ENCODE data around the gene PLIN5.
A peak's percentile ranks its signal among the peaks of the same experiment; 100 is the strongest.

PLIN5 gene

GRCh38 chr19:4534836-4535658 lies at the start of gene PLIN5:
Gene PLIN5, minus strand, starts transcription at chr19:4535224. Its CDS starts 1,150 bp downstream, at chr19:4534074.
- ATAC-seq (peak; percentile 53), DNase-seq (peak; percentile 67)

- ATAC-seq, result peak; percentile 33
- DNase-seq, result peak; percentile 59
Observed at GRCh38 chr19:4583961-4584669, 49.1 kb upstream of the PLIN5 start.

- ATAC-seq (no peak), DNase-seq (no peak)
Observed at GRCh38 chr19:4582980-4583842, 48.2 kb upstream of the PLIN5 start.

- DNase-seq, result peak; percentile 47
- ATAC-seq, result no peak
Observed at GRCh38 chr19:4581666-4582553, 46.9 kb upstream of the PLIN5 start.

GRCh38 chr19:4580961-4581665 lies 46.1 kb upstream of the PLIN5 start:
- no peak for DNase-seq
- ATAC-seq, result no peak

- DNase-seq, result no peak
- ATAC-seq, result no peak
Observed at GRCh38 chr19:4580021-4580901, 45.2 kb upstream of the PLIN5 start.

- ATAC-seq (no peak), DNase-seq (no peak)
Observed at GRCh38 chr19:4579389-4579788, 44.4 kb upstream of the PLIN5 start.

GRCh38 chr19:4578552-4579248 lies 43.7 kb upstream of the PLIN5 start:
- no peak for ATAC-seq

GRCh38 chr19:4577020-4577782 lies 42.2 kb upstream of the PLIN5 start:
- DNase-seq (no peak), ATAC-seq (no peak)

More at GRCh38 chr19:4578552-4579248, 43.7 kb upstream of the PLIN5 start:
- no peak for DNase-seq

GRCh38 chr19:4576016-4576933 lies 41.3 kb upstream of the PLIN5 start:
- DNase-seq, result peak; percentile 86
- peak; percentile 42 for ATAC-seq

- ATAC-seq (peak; percentile 60), DNase-seq (peak; percentile 59)
Observed at GRCh38 chr19:4575267-4576015, 40.4 kb upstream of the PLIN5 start.

GRCh38 chr19:4573682-4574081 lies 38.7 kb upstream of the PLIN5 start:
- ATAC-seq (no peak), DNase-seq (no peak)

- DNase-seq (no peak), ATAC-seq (no peak)
Observed at GRCh38 chr19:4571305-4571917, 36.4 kb upstream of the PLIN5 start.

- no peak for ATAC-seq
- no peak for DNase-seq
Observed at GRCh38 chr19:4570916-4571304, 35.9 kb upstream of the PLIN5 start.

GRCh38 chr19:4570402-4570801 lies 35.4 kb upstream of the PLIN5 start:
- DNase-seq (no peak), ATAC-seq (no peak)

GRCh38 chr19:4568886-4569285 lies 33.9 kb upstream of the PLIN5 start:
- DNase-seq, result no peak
- ATAC-seq, result no peak
